GM12878 (cell line): ENCODE measurements around the gene ANKRD50. TPM values are rescaled to one million over a fixed set of nuclear protein-coding genes. Genes with fewer than 3 reads are reported as not detected.

ENCODE experiments used
- ATAC-seq: fragments of 200-7000 bp; cut with Tn5 transposase; 3 replicates; pipeline ENCODE4 v1.9.1; 2020; ENCODE audit warnings: mild to moderate bottlenecking, moderate library complexity
- BruUV-seq: library from RNA; stranded (reverse); fragments of 400-500 nt; replicated peaks from 2 replicates; lab custom pipeline; 2021; lab: Mats Ljungman, UMichigan
- CTCF ChIA-PET: fragments of 300-600 bp; sonication (Branson Sonifier 250); formaldehyde crosslinking; extraction: SDS; loops from one replicate; lab custom pipeline; 2021; ENCODE audit warnings: inconsistent platforms; lab: Yijun Ruan, JAX
- POLR2A ChIA-PET: fragments of 350-600 bp; formaldehyde crosslinking; extraction: SDS; loops from one replicate; lab custom pipeline; 2021; ENCODE audit warnings: inconsistent platforms; lab: Charles Lee
- RAD21 ChIA-PET: fragments of 300-600 bp; sonication (Branson Sonifier 250); formaldehyde crosslinking; loops from one replicate; lab custom pipeline; 2023; ENCODE audit warnings: antibody characterized with exemption; ENCODE audit not compliant: unreplicated experiment; lab: Charles Lee
- SMC1A ChIA-PET: fragments of 300-600 bp; sonication (Branson Sonifier 250); formaldehyde crosslinking; loops from one replicate; lab custom pipeline; 2023; ENCODE audit not compliant: unreplicated experiment, uncharacterized antibody; lab: Charles Lee
- DNase-seq: peaks from one replicate; pipeline ENCODE4 v3.0.0-alpha.2; 2011; ENCODE audit warnings: low read depth, low spot score
- FAIRE-seq: peaks from 3 replicates; lab custom pipeline; 2011; peaks lifted over from hg19 to GRCh38; lab: Jason Lieb, UNC
- H2AFZ ChIP-seq: 2 replicates; pipeline ENCODE4 v1.6.0; 2011; ENCODE audit warnings: low read depth, low read length, control low read depth; ENCODE audit not compliant: control insufficient read depth
- H3K27ac ChIP-seq: 2 replicates; pipeline ENCODE4 v1.5.1; 2011; ENCODE audit warnings: control low read depth; ENCODE audit not compliant: control insufficient read depth, insufficient read depth
- H3K27me3 ChIP-seq, 2 experiments: replicated peaks in 1 of 2; 2 replicates each; pipeline versions ENCODE4 v1.6.0 to v1.6.1; 2011; ENCODE audit warnings: low read length in 1 of 2; ENCODE audit not compliant: control insufficient read depth in 2 of 2, insufficient read depth in 2 of 2
- H3K36me3 ChIP-seq, 2 experiments: 2 replicates each; pipeline ENCODE4 v1.5.1; 2011; ENCODE audit warnings: low read length in 1 of 2; ENCODE audit not compliant: control insufficient read depth in 2 of 2, insufficient read depth in 2 of 2
- H3K4me1 ChIP-seq: 2 replicates; pipeline ENCODE4 v1.6.1; 2011; ENCODE audit warnings: mild to moderate bottlenecking, low read length, moderate library complexity, mixed read lengths; ENCODE audit not compliant: control insufficient read depth, insufficient read depth
- H3K4me2 ChIP-seq: 2 replicates; pipeline ENCODE4 v1.6.0; 2011; ENCODE audit warnings: control low read depth; ENCODE audit not compliant: control insufficient read depth, insufficient read depth
- H3K4me3 ChIP-seq: fragments of 200-600 bp; sonication (generic); 2 replicates; pipeline ENCODE4 v1.5.1; 2016
- H3K79me2 ChIP-seq: 2 replicates; pipeline ENCODE4 v1.6.0; 2011; ENCODE audit warnings: low read length; ENCODE audit not compliant: control insufficient read depth, insufficient read depth
- H3K9ac ChIP-seq: 2 replicates; pipeline ENCODE4 v1.8.0; 2011; ENCODE audit warnings: low read length, control low read depth, mixed read lengths; ENCODE audit not compliant: control insufficient read depth, insufficient read depth
- H3K9me3 ChIP-seq: replicated peaks from 3 replicates; pipeline ENCODE4 v1.5.1; 2011; ENCODE audit warnings: mild to moderate bottlenecking, low read length; ENCODE audit not compliant: control insufficient read depth, insufficient read depth
- H4K20me1 ChIP-seq: 2 replicates; pipeline ENCODE4 v1.6.0; 2011; ENCODE audit not compliant: control insufficient read depth, insufficient read depth
- CEBPZ ChIP-seq: fragments of 150-350 bp; IDR thresholded peaks from 2 replicates; pipeline ENCODE4 v1.6.1; 2016; ENCODE audit warnings: low read depth, low read length
- CHD4 ChIP-seq: fragments of 200-600 bp; sonication (generic); IDR thresholded peaks from 2 replicates; pipeline ENCODE4 v1.6.1; 2016; ENCODE audit warnings: mild to moderate bottlenecking
- CREB1 ChIP-seq: IDR thresholded peaks from 2 replicates; pipeline ENCODE4 v1.6.1; 2012; ENCODE audit warnings: low read depth, mild to moderate bottlenecking, inconsistent platforms
- GATAD2B ChIP-seq: fragments of 450-650 bp; conservative IDR thresholded peaks from 2 replicates; pipeline ENCODE4 v1.6.1; 2017; ENCODE audit warnings: low read depth, mild to moderate bottlenecking, moderate library complexity
- KDM1A ChIP-seq: fragments of 200-600 bp; sonication (generic); IDR thresholded peaks from 2 replicates; pipeline ENCODE4 v1.6.1; 2016; ENCODE audit warnings: borderline replicate concordance
- KLF5 ChIP-seq: fragments of 450-650 bp; IDR thresholded peaks from 2 replicates; pipeline ENCODE4 v1.6.1; 2014; ENCODE audit warnings: mild to moderate bottlenecking; ENCODE audit not compliant: partially characterized antibody
- MEF2A ChIP-seq: IDR thresholded peaks from 2 replicates; pipeline ENCODE4 v1.6.1; 2011; ENCODE audit warnings: low read depth, mild to moderate bottlenecking, low read length, moderate library complexity; ENCODE audit not compliant: insufficient read depth
- MEF2B ChIP-seq: fragments of 450-650 bp; IDR thresholded peaks from 2 replicates; pipeline ENCODE4 v1.6.1; 2018; ENCODE audit warnings: mild to moderate bottlenecking, moderate library complexity; ENCODE audit not compliant: partially characterized antibody, poor library complexity, severe bottlenecking
- POU2F2 ChIP-seq: IDR thresholded peaks from 3 replicates; pipeline ENCODE4 v1.6.1; 2011; ENCODE audit warnings: low read depth, mild to moderate bottlenecking, low read length, borderline replicate concordance
- RELA ChIP-seq: fragments of 450-650 bp; IDR thresholded peaks from 2 replicates; pipeline ENCODE4 v1.8.0; 2014; ENCODE audit warnings: borderline replicate concordance; ENCODE audit not compliant: partially characterized antibody
- ZNF207 ChIP-seq: fragments of 450-650 bp; IDR thresholded peaks from 2 replicates; pipeline ENCODE4 v1.6.1; 2014; ENCODE audit warnings: antibody characterized with exemption, mild to moderate bottlenecking, borderline replicate concordance
- ZNF384 ChIP-seq: IDR thresholded peaks from 2 replicates; pipeline ENCODE4 v1.6.1; 2012; ENCODE audit warnings: low read depth, mild to moderate bottlenecking, low read length, improper control_type of control experiment, borderline replicate concordance
- ZZZ3 ChIP-seq: IDR thresholded peaks from 2 replicates; pipeline ENCODE4 v1.6.1; 2011; ENCODE audit warnings: low read depth; ENCODE audit not compliant: control insufficient read depth, insufficient read length
- WGBS: methylation state at CpG from one replicate; pipeline ENCODE4 v1.1.6; 2016; ENCODE audit warnings: low lambda C conversion rate; ENCODE audit not compliant: insufficient replicate concordance, insufficient coverage; ENCODE audit errors: missing lambda C conversion rate; 5-methylcytosine and 5-hydroxymethylcytosine counted together
- in situ Hi-C: fragments of 300-500 bp; cut with MboI; formaldehyde crosslinking; loops from 9 replicates; pipeline ENCODE4 v1.14.3; 2018; ENCODE audit warnings: mixed read lengths
- intact Hi-C: fragments of 100-400 bp; cut with micrococcal nuclease; formaldehyde crosslinking; loops from one replicate; pipeline ENCODE4 v1.14.2; 2022; ENCODE audit not compliant: unreplicated experiment
- polyA plus RNA-seq, 11 experiments: library from polyadenylated mRNA; depleted of rRNA in 4 of 11; unstranded in 6 of 11; stranded (reverse) in 5 of 11; fragments of >200 nt; fragmentation: Nextera tagmentation in 4 of 11; fragmentation: Illumina TruSeq in 1 of 11; extraction: Ambion mirVana in 4 of 11; extraction: Trizol in 1 of 11; gene quantifications; 1 replicate in 1 of 11; 2 replicates in 10 of 11; pipeline versions ENCODE4 v1.2.1 to v1.2.3, GENCODE V29; 2011 to 2016; ENCODE audit warnings: inconsistent platforms in 2 of 11, missing spikeins in 2 of 11, low read depth in 1 of 11
- total RNA-seq, 4 experiments: library from RNA; depleted of rRNA in 3 of 4; stranded (reverse); fragments of >200 nt in 3 of 4; fragmentation: Illumina TruSeq in 1 of 4; extraction: Trizol in 1 of 4; gene quantifications; 2 replicates each; pipeline versions ENCODE4 v1.2.1 to v1.2.3, GENCODE V29; 2013 to 2021

ANKRD50 gene
- total and polyA plus RNA-seq, 10 of the 15 experiments (the other 5 are each of a cell fraction or from before 2014, with no cell fraction given) = under 0.01 to 0.10 (median 0.03) TPM; not detected in 1

DNA sequence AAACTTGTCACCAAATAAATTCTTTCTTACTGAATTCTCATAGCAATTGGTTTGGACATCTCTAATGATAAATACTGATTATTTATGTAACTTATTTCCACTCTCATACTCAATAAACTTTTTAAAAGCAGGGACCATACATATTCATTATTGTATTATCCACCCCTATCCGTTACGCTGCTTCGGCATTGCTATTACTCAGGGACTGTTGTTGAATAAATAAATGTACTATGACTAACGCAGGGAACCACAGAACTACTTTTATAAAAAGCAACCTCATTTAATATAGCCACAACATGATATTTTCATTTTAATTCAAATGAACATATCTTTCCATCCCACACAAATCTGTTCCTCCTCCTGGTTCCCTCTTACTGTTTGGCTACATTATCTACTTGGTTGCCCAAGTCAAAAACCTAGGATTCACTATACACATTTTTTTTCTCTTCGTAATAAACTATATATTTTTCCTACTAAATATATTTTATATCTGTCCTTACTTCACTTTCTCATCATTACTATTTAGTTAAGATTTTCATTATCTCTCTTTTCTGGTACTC lies 14.9 kb upstream of the ANKRD50 start:
- Histone ChIP-seq H3K4me3 (no peak overlapping the region), H3K9ac (no peak overlapping the region), H3K36me3 (no peaks in the 10 kb centered on the region), H3K79me2 (no peaks in the 10 kb centered on the region), H3K9me3 (no peaks in the 10 kb centered on the region)
- DNase-seq (no peak), ATAC-seq (no peak)
- 58% methylated on average over 5 of the region's 5 CpGs for WGBS
- intact Hi-C loops = no loop called here
- in situ Hi-C loops = no loop called here
- TF ChIP-seq ZNF384 = no peak
- no peak for TF ChIP-seq RELA
- no peak for TF ChIP-seq CHD4
- TF ChIP-seq POU2F2 = no peak
- no peak for TF ChIP-seq MEF2B
- no peak for TF ChIP-seq KDM1A
- TF ChIP-seq KLF5 = no peak
- no peak for TF ChIP-seq MEF2A
- TF ChIP-seq GATAD2B = no peak
- no peak for TF ChIP-seq CEBPZ
- TF ChIP-seq ZNF207 = no peak
- no peak for TF ChIP-seq ZZZ3
- no peak for TF ChIP-seq CREB1
- TF ChIP-seq, all 136 proteins: peak for 0
- BruUV-seq = no TSS peak
- Histone ChIP-seq H3K27ac (no peak overlapping the region), H2AFZ (no peak overlapping the region), H3K4me2 (no peak overlapping the region), H3K27me3 (no peaks in the 10 kb centered on the region), H3K4me1 (no peaks in the 10 kb centered on the region), H4K20me1 (no peaks in the 10 kb centered on the region)
- no peak for FAIRE-seq
- ChIA-PET CTCF (no interaction called here), RAD21 (no interaction called here), POLR2A (no interaction called here), SMC1A (interaction anchor here (0.5 kb wide), 1 partner anchor 126 kb away, joined by 3 read pairs; no protein-coding TSS in a partner anchor)
